H54 (cell line): ENCODE measurements around the gene ZNF710.
"Not testable (repeated sequence)": the region's sequence is repeated elsewhere in the genome, so short reads cannot be mapped to it uniquely, and the experiment has no call there.

ENCODE experiments used
- DNase-seq: peaks from one replicate; pipeline ENCODE4 v3.0.0; 2011; ENCODE audit warnings: low spot score, mixed read lengths; ENCODE audit not compliant: insufficient read length
- FAIRE-seq: peaks from 3 replicates; lab custom pipeline; 2011; peaks lifted over from hg19 to GRCh38; lab: Jason Lieb, UNC
- POLR2A ChIP-seq: IDR thresholded peaks from 2 replicates; pipeline ENCODE4 v1.6.1; 2011; ENCODE audit warnings: low read depth, mild to moderate bottlenecking, low read length

ZNF710 gene

GRCh38 chr15:90101969-90102890 is 101.1 kb downstream of the ZNF710 start, which contains the start of gene IDH2:
TSS of gene IDH2 (minus strand) at chr15:90102468. CDS start at chr15:90102390, 78 bp downstream.
- DNase-seq, result peak; percentile 74
- FAIRE-seq, result no peak
- peak; percentile 97 for TF ChIP-seq POLR2A

GRCh38 chr15:90103701-90104329 is 102.7 kb downstream of the ZNF710 start:
- DNase-seq (no peak), FAIRE-seq (no peak)
- TF ChIP-seq POLR2A, result no peak

- FAIRE-seq, result no peak
- no peak for DNase-seq
- TF ChIP-seq POLR2A, result no peak
These were observed 103.4 kb downstream of the ZNF710 start for GRCh38 chr15:90104551-90104950.

- no peak for TF ChIP-seq POLR2A
- DNase-seq (no peak), FAIRE-seq (no peak)
These were observed 104.4 kb downstream of the ZNF710 start for GRCh38 chr15:90105521-90105920.

GRCh38 chr15:90106522-90107117 is 105.5 kb downstream of the ZNF710 start:
- TF ChIP-seq POLR2A, result no peak
- DNase-seq (peak; percentile 80), FAIRE-seq (no peak)

- not testable (repeated sequence) for FAIRE-seq, DNase-seq
These were observed 106.9 kb downstream of the ZNF710 start for GRCh38 chr15:90108038-90108437.

GRCh38 chr15:90109163-90109751 is 108.1 kb downstream of the ZNF710 start:
- FAIRE-seq, DNase-seq: not testable (repeated sequence)

GRCh38 chr15:90113166-90113565 is 112.0 kb downstream of the ZNF710 start:
- FAIRE-seq (no peak), DNase-seq (no peak)
- TF ChIP-seq POLR2A, result no peak

GRCh38 chr15:90114451-90114901 is 113.4 kb downstream of the ZNF710 start:
- no peak for FAIRE-seq
- TF ChIP-seq POLR2A, result no peak
- DNase-seq, result no peak

- no peak for TF ChIP-seq POLR2A
- FAIRE-seq (no peak), DNase-seq (no peak)
These were observed 114.7 kb downstream of the ZNF710 start for GRCh38 chr15:90115783-90116182.

GRCh38 chr15:90119367-90119766 is 118.2 kb downstream of the ZNF710 start:
- FAIRE-seq, result no peak
- TF ChIP-seq POLR2A, result no peak

GRCh38 chr15:90121086-90121485 is 120.0 kb downstream of the ZNF710 start:
- FAIRE-seq (no peak), DNase-seq (no peak)
- no peak for TF ChIP-seq POLR2A

More at GRCh38 chr15:90119367-90119766, 118.2 kb downstream of the ZNF710 start:
- DNase-seq, result no peak

- DNase-seq (no peak), FAIRE-seq (no peak)
- TF ChIP-seq POLR2A, result no peak
These were observed 123.4 kb downstream of the ZNF710 start for GRCh38 chr15:90124507-90124906.

GRCh38 chr15:90126022-90126421 is 124.9 kb downstream of the ZNF710 start:
- no peak for DNase-seq
- no peak for TF ChIP-seq POLR2A
- FAIRE-seq, result no peak
